Naive thymus-derived CD4-positive, alpha-beta T cell (primary cell): Measurements from ENCODE around the gene PROSER3. TPM values are rescaled to one million over a fixed set of nuclear protein-coding genes. Genes with fewer than 3 reads are reported as not detected.
"Not testable (repeated sequence)": the region's sequence is repeated elsewhere in the genome, so short reads cannot be mapped to it uniquely, and the experiment has no call there.

Experiments
- ATAC-seq: fragments of 150-1000 bp; cut with Tn5 transposase; 2 replicates; pipeline ENCODE4 v1.10.0; 2021; ENCODE audit warnings: mild to moderate bottlenecking, moderate library complexity
- CTCF ChIA-PET: fragments of 350-600 bp; sonication (Branson Sonifier 250); formaldehyde crosslinking; loops from one replicate; lab custom pipeline; 2021; ENCODE audit warnings: antibody characterized with exemption; lab: Charles Lee
- POLR2A ChIA-PET: fragments of 350-600 bp; sonication (Branson Sonifier 250); formaldehyde crosslinking; loops from one replicate; lab custom pipeline; 2021; ENCODE audit warnings: antibody characterized with exemption, inconsistent platforms; lab: Charles Lee
- DNase-seq, 9 donors: peaks; one replicate each; pipeline versions ENCODE4 v3.0.0 to v3.0.0-alpha.2; 2020 to 2022; ENCODE audit warnings: mixed read lengths in 1 of 9
- H3K27ac ChIP-seq: one replicate; pipeline ENCODE4 v1.7.0; 2013; ENCODE audit warnings: mild to moderate bottlenecking, low read depth, low read length, moderate library complexity
- H3K27me3 ChIP-seq, 2 donors: one replicate each; pipeline ENCODE4 v1.7.0; 2013; ENCODE audit warnings: low read length in 2 of 2, mild to moderate bottlenecking in 2 of 2, moderate library complexity in 2 of 2; ENCODE audit not compliant: control insufficient read depth in 2 of 2, insufficient read depth in 2 of 2
- H3K36me3 ChIP-seq, 3 experiments: 1 replicate in 2 of 3; 2 replicates in 1 of 3; pipeline ENCODE4 v1.7.0; 2013; ENCODE audit warnings: low read length in 3 of 3, mild to moderate bottlenecking in 3 of 3, moderate library complexity in 1 of 3; ENCODE audit not compliant: insufficient read depth in 3 of 3, control insufficient read depth in 2 of 3
- H3K4me1 ChIP-seq, 2 donors: one replicate each; pipeline ENCODE4 v1.7.0; 2013; ENCODE audit warnings: low read length in 2 of 2, mild to moderate bottlenecking in 2 of 2, moderate library complexity in 1 of 2; ENCODE audit not compliant: control insufficient read depth in 2 of 2, insufficient read depth in 2 of 2
- H3K4me3 ChIP-seq: 2 replicates; pipeline ENCODE4 v1.7.0; 2013; ENCODE audit warnings: mild to moderate bottlenecking, low read length
- H3K9me3 ChIP-seq, 3 experiments: 1 replicate in 2 of 3; 2 replicates in 1 of 3; pipeline ENCODE4 v1.7.0; 2013; ENCODE audit warnings: low read length in 3 of 3; ENCODE audit not compliant: control insufficient read depth in 2 of 3
- H3K27ac Mint-ChIP-seq, 9 donors: one replicate each; pipeline ENCODE4 v1.8.0; 2020 to 2022; ENCODE audit warnings: mixed read lengths in 9 of 9, mild to moderate bottlenecking in 8 of 9, moderate library complexity in 5 of 9, inconsistent platforms in 2 of 9
- H3K27me3 Mint-ChIP-seq, 5 donors: one replicate each; pipeline ENCODE4 v1.8.0; 2021 to 2022; ENCODE audit warnings: mixed read lengths in 5 of 5, mild to moderate bottlenecking in 1 of 5
- H3K36me3 Mint-ChIP-seq, 5 donors: one replicate each; pipeline ENCODE4 v1.8.0; 2020 to 2022; ENCODE audit warnings: mixed read lengths in 5 of 5, mild to moderate bottlenecking in 3 of 5, inconsistent platforms in 1 of 5
- H3K4me1 Mint-ChIP-seq, 7 donors: one replicate each; pipeline ENCODE4 v1.8.0; 2020 to 2022; ENCODE audit warnings: mixed read lengths in 7 of 7, mild to moderate bottlenecking in 3 of 7, inconsistent platforms in 1 of 7
- H3K4me3 Mint-ChIP-seq, 10 donors: one replicate each; pipeline ENCODE4 v1.8.0; 2020 to 2022; ENCODE audit warnings: mild to moderate bottlenecking in 10 of 10, mixed read lengths in 10 of 10, moderate library complexity in 6 of 10, inconsistent platforms in 2 of 10
- H3K9me3 Mint-ChIP-seq, 11 donors: one replicate each; pipeline ENCODE4 v1.8.0; 2020 to 2022; ENCODE audit warnings: mixed read lengths in 11 of 11, mild to moderate bottlenecking in 4 of 11, inconsistent platforms in 1 of 11, moderate library complexity in 1 of 11
- intact Hi-C, 2 donors: fragments of 100-400 bp; cut with micrococcal nuclease; formaldehyde crosslinking; loops; one replicate each; pipeline ENCODE4 v1.15.1; 2023
- polyA plus RNA-seq, 2 donors: library from polyadenylated mRNA; unstranded; fragments of 300-500 nt; fragmentation: Illumina TruSeq; gene quantifications; one replicate each; pipeline ENCODE4 v1.2.3, GENCODE V29; 2021
- total RNA-seq, 6 experiments: library from RNA in 5 of 6; stranded (reverse) in 5 of 6; gene quantifications; 1 replicate in 5 of 6; 2 replicates in 1 of 6; pipeline ENCODE4 v1.2.3 and lab custom pipeline; 2021 to 2026

The PROSER3 gene
- total and polyA plus RNA-seq, 7 experiments from 2014 or later = 5.4 to 47.3 (median 36.4) TPM

DNA sequence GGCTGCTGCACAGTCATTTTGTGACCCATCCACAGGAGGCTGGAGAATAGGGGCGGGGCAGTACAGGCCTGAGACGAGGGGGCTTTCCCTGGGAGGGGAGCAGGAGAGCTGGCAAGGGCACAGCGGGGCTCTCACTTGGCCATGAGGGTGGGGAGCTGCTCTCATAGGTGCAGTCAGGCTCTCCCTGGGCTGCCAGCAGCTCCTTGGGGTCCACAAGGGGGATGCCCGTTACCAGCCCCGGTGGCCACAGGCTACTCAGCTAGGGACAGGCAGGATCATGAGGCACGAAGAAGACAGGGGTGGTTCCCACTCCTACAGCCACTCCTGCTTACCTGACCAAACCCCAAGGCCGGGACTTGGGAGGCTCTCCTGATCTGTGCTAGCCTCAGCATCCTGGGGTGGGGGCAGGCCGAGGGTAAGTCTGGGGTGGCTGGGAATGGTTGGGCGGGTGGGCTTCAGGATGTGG is 33.9 kb downstream of the PROSER3 start:
- Mint-ChIP-seq H3K9me3 (no peaks in the 10 kb centered on the region), H3K27ac (no peak overlapping the region), H3K36me3 (no peaks in the 10 kb centered on the region), H3K4me1 (peaks cover 0 to 2% (median 0%) of the 10 kb centered on the region in 7 donors), H3K27me3 (peaks cover 11 to 19% (median 14%) of the 10 kb centered on the region in 5 donors), H3K4me3 (no peak overlapping the region)
- H3K4me3 ChIP-seq = no peak overlapping the region
- H3K4me1 ChIP-seq = no peaks in the 10 kb centered on the region
- H3K27ac ChIP-seq = no peak overlapping the region
- ChIA-PET CTCF (no interaction called here), POLR2A (interaction anchor here (0.6 kb wide), 1 partner anchor 32 kb away, joined by 3 read pairs; no protein-coding TSS in a partner anchor)
- ATAC-seq = no peak
- H3K9me3 ChIP-seq = no peaks in the 10 kb centered on the region
- no peaks in the 10 kb centered on the region for H3K36me3 ChIP-seq
- intact Hi-C loops = no loop called here
- H3K27me3 ChIP-seq = no peaks in the 10 kb centered on the region
- DNase-seq = no peak

DNA sequence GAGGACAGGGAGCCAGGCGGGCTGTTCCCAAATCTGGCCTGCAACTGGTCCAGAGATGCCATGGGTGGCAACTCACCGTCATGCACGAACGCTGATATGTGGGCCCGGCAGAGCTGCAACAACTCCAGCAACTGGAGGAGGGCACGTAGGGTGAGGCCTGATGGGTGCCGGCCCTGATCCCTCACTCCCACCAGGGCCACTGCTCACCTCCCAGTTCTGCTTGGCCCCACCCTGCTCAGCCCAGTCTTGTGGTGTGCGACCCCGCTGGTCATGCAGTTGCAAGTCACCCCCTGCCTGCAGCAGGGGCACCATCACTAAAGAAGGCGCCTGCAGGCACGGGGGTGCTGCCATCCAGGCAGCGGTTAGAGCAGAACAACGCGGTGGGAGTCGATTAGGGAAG is 34.3 kb downstream of the PROSER3 start:
- ChIA-PET CTCF (no interaction called here), POLR2A (interaction anchor here (0.6 kb wide), 1 partner anchor 33 kb away, joined by 3 read pairs; no protein-coding TSS in a partner anchor)
- no peak overlapping the region for H3K4me3 Mint-ChIP-seq
- H3K4me3 ChIP-seq = no peak overlapping the region
- no peaks in the 10 kb centered on the region for H3K4me1 ChIP-seq
- peaks cover 15 to 24% (median 19%) of the 10 kb centered on the region in 5 donors for H3K27me3 Mint-ChIP-seq
- H3K27ac Mint-ChIP-seq = peak overlapping the region in 1 of 9 donors; percentile 31
- no peaks in the 10 kb centered on the region for H3K9me3 ChIP-seq
- no peaks in the 10 kb centered on the region for H3K36me3 Mint-ChIP-seq
- no peaks in the 10 kb centered on the region for H3K36me3 ChIP-seq
- H3K4me1 Mint-ChIP-seq = peaks cover 0 to 6% (median 0%) of the 10 kb centered on the region in 7 donors
- DNase-seq (no peak), ATAC-seq (no peak)
- no peaks in the 10 kb centered on the region for H3K9me3 Mint-ChIP-seq
- no peaks in the 10 kb centered on the region for H3K27me3 ChIP-seq
- intact Hi-C loops = no loop called here
- H3K27ac ChIP-seq = no peak overlapping the region

DNA sequence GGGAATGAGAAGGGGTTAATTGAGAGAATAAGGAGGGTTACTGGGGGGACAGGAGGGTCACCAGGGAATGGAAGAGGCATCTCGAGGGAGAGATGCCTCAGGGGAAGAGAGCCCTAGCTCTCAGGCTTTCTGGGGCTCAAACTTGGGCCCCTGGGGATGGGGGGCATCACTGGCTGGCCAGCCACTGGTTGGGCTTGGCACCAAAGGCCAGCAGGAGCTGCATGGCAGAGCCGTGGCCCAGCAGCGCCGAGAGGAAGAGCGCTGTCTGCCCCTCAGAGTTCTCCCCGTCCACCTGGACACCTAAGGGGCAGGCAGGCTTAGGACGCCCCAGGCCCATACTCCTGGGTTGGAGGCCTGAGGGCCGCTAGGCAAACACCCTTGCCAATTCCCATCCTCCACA is 34.9 kb downstream of the PROSER3 start:
- peaks cover 16 to 25% (median 23%) of the 10 kb centered on the region in 5 donors for H3K27me3 Mint-ChIP-seq
- ChIA-PET CTCF (no interaction called here), POLR2A (no interaction called here)
- Histone ChIP-seq H3K27ac (no peak overlapping the region), H3K36me3 (no peaks in the 10 kb centered on the region), H3K9me3 (no peaks in the 10 kb centered on the region), H3K4me1 (no peaks in the 10 kb centered on the region), H3K4me3 (no peak overlapping the region), H3K27me3 (no peaks in the 10 kb centered on the region)
- intact Hi-C loops = no loop called here
- no peaks in the 10 kb centered on the region for H3K36me3 Mint-ChIP-seq
- H3K4me1 Mint-ChIP-seq = peaks cover 0 to 7% (median 0%) of the 10 kb centered on the region in 7 donors
- H3K27ac Mint-ChIP-seq = no peak overlapping the region
- ATAC-seq (no peak), DNase-seq (no peak)
- no peaks in the 10 kb centered on the region for H3K9me3 Mint-ChIP-seq
- no peak overlapping the region for H3K4me3 Mint-ChIP-seq

DNA sequence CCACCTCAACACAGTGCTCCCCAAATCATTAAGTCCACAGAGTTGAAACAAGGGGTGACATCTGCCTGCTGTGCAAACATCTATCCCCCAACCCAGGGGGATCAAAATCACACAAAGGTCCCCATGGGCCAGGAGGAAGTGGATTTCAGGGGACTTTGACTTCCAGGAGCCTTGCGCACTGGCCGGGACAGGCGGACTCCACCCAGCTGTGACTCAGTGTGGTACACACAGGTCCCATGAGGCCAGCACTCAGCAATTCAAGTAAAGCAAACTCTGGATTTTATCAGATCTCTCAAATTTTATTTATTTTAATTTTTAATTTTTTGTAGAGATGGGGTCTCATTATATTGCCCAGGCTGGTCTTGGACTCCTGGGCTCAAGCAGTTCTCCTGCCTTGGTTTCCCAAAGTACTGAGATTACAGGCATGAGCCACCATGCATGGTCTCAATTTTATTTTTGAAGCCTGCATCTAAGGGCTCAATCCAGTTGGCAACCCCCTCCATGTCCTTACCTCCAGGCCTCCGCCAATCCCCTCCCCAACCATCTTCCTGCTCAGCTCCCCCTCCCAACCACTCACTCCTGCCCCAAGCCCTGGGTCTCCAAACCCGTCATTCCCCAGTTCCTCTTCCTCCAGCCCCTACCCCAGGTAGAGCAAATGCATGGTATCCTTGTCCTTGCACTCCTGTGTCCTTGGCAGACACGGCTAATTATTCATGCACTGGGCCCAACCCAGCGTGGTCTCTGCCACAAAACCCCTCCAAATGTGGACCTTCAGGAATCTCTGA is 35.6 kb downstream of the PROSER3 start:
- intact Hi-C loops = no loop called here
- H3K4me1 ChIP-seq = no peaks in the 10 kb centered on the region
- no peaks in the 10 kb centered on the region for H3K9me3 ChIP-seq
- H3K36me3 Mint-ChIP-seq = no peaks in the 10 kb centered on the region
- ChIA-PET POLR2A (no interaction called here), CTCF (no interaction called here)
- DNase-seq = no peak
- no peak for ATAC-seq
- peaks cover 20 to 28% (median 25%) of the 10 kb centered on the region in 5 donors for H3K27me3 Mint-ChIP-seq
- H3K4me3 Mint-ChIP-seq = no peak overlapping the region
- no peaks in the 10 kb centered on the region for H3K27me3 ChIP-seq
- H3K4me1 Mint-ChIP-seq = peaks cover 0 to 7% (median 0%) of the 10 kb centered on the region in 7 donors
- H3K4me3 ChIP-seq = no peak overlapping the region
- no peak overlapping the region for H3K27ac ChIP-seq
- no peaks in the 10 kb centered on the region for H3K36me3 ChIP-seq
- H3K27ac Mint-ChIP-seq = no peak overlapping the region
- H3K9me3 Mint-ChIP-seq = no peaks in the 10 kb centered on the region

DNA sequence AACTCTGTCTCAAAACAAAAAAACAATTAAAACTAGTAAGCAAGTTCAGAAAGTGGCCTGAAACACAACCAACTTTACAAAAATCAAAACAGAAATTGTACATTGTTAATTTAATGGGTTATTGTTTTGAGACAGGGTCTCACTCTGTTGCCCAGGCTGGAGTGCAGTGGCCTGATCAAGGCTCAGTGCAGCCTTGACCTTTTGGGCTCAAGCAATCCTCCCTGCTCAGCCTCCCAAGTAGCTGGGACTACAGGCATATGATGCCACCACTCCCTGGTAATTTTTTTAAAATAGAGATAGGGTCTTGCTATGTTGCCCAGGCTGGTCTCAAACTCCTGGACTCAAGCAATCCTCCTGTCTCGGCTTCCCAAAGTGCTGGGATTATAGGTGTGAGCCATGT is 37.6 kb downstream of the PROSER3 start:
- intact Hi-C loops = not testable (repeated sequence)
- H3K27me3 Mint-ChIP-seq = peaks cover 20 to 42% (median 29%) of the 10 kb centered on the region in 5 donors

DNA sequence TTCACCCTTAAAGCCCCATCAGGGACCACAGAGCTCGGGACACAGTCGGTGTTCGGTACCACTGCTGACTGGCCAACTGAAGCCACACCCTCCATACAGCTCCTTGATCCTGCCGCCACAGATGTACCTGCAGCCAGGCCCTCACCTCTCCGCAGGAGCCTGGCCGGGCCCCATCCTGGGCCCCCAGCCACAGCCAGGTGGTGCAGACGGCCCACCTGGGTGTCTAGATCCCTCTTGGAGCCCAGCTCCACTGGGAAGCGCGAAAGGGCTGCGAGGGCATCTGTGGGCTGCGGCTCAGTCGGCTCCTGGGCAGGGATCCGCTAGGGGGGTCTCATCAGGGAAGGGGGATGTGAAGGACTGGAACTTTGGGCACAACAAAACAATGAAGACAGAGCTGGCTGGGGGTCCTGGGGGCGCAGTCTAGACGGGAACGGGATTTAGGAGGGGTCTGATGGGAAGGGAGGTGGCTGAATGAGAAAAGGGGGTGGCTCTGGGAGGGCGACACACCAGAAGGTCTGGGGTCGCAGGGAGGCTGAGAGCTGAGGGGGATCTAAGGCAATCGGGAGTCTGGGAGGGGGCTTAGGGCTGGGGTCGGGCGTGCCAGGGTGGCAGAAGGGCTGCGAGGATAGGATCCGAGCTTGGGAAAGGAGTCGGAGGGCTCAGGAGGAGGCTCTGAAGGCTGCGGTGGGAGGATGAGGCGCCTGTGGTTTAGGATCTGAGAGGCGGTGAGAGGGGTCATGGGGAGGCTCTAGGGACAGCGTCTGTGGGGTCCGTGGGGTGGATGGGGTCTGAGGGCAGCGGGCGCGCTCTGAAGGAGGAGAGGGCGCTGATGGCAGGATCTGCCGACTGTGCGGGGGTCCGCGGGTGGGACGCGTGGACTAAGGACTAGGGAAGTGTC is 38.9 kb downstream of the PROSER3 start:
- CTCF ChIA-PET = interaction anchor here (0.5 kb wide), 1 partner anchor 92 kb away, joined by 3 read pairs; no protein-coding TSS in a partner anchor
- H3K27me3 Mint-ChIP-seq = peaks cover 20 to 42% (median 29%) of the 10 kb centered on the region in 5 donors
- intact Hi-C loops = no loop called here
- peaks cover 0 to 3% (median 0%) of the 10 kb centered on the region in 11 donors for H3K9me3 Mint-ChIP-seq
- Histone ChIP-seq H3K9me3 (no peaks in the 10 kb centered on the region), H3K27ac (no peak overlapping the region), H3K4me1 (no peaks in the 10 kb centered on the region), H3K27me3 (no peaks in the 10 kb centered on the region), H3K36me3 (no peaks in the 10 kb centered on the region), H3K4me3 (no peak overlapping the region)
- POLR2A ChIA-PET = no interaction called here
- DNase-seq (no peak), ATAC-seq (no peak)
- H3K4me1 Mint-ChIP-seq = peaks cover 0 to 10% (median 0%) of the 10 kb centered on the region in 7 donors
- peak overlapping the region in 1 of 9 donors; percentile 62 for H3K27ac Mint-ChIP-seq
- peak overlapping the region in 2 of 10 donors; percentile 28 to 62 for H3K4me3 Mint-ChIP-seq
- H3K36me3 Mint-ChIP-seq = no peaks in the 10 kb centered on the region

More for the DNA sequence above, 37.6 kb downstream of the PROSER3 start:
- H3K9me3 ChIP-seq, H3K27me3 ChIP-seq, H3K4me3 Mint-ChIP-seq, H3K9me3 Mint-ChIP-seq, H3K4me1 ChIP-seq, H3K36me3 ChIP-seq, ATAC-seq, DNase-seq, H3K36me3 Mint-ChIP-seq, POLR2A ChIA-PET, H3K27ac ChIP-seq, H3K4me1 Mint-ChIP-seq, H3K4me3 ChIP-seq: not testable (repeated sequence)
- peak overlapping the region in 1 of 9 donors; percentile 52 for H3K27ac Mint-ChIP-seq
- CTCF ChIA-PET = interaction anchor here (0.6 kb wide), 1 partner anchor 117 kb away, joined by 3 read pairs; no protein-coding TSS in a partner anchor
